Measurements from ENCODE around the gene BTRC.

The BTRC gene

GRCh38 chr10:101444058-101444898, 90.3 kb downstream of the BTRC start:
- no peak for DNase-seq (ENCODE audit: low read depth)

GRCh38 chr10:101446071-101446470, 92.1 kb downstream of the BTRC start:
- DNase-seq (ENCODE audit: low read depth): no peak

- no peak for DNase-seq (ENCODE audit: low read depth)
These were observed 93.0 kb downstream of the BTRC start for GRCh38 chr10:101446947-101447346.

- no peak for DNase-seq (ENCODE audit: low read depth)
These were observed 93.5 kb downstream of the BTRC start for GRCh38 chr10:101447477-101447876.

- DNase-seq (ENCODE audit: low read depth): no peak
These were observed 96.5 kb downstream of the BTRC start for GRCh38 chr10:101450277-101451080.

GRCh38 chr10:101451261-101451660, 97.3 kb downstream of the BTRC start:
- DNase-seq (ENCODE audit: low read depth): no peak

- DNase-seq (ENCODE audit: low read depth): no peak
These were observed 97.7 kb downstream of the BTRC start for GRCh38 chr10:101451667-101452069.

GRCh38 chr10:101452176-101452575, 98.2 kb downstream of the BTRC start:
- DNase-seq (ENCODE audit: low read depth): no peak

GRCh38 chr10:101452593-101452992, 98.6 kb downstream of the BTRC start:
- no peak for DNase-seq (ENCODE audit: low read depth)

GRCh38 chr10:101453318-101453717, 99.4 kb downstream of the BTRC start:
- DNase-seq (ENCODE audit: low read depth): no peak

GRCh38 chr10:101453791-101454718, 100.1 kb downstream of the BTRC start:
- no peak for DNase-seq (ENCODE audit: low read depth)

GRCh38 chr10:101458869-101459268, 104.9 kb downstream of the BTRC start:
- no peak for DNase-seq (ENCODE audit: low read depth)

GRCh38 chr10:101464082-101464481, 110.1 kb downstream of the BTRC start:
- no peak for DNase-seq (ENCODE audit: low read depth)

- DNase-seq (ENCODE audit: low read depth): no peak
These were observed 110.6 kb downstream of the BTRC start for GRCh38 chr10:101464599-101464998.

- DNase-seq (ENCODE audit: low read depth): no peak
These were observed 112.3 kb downstream of the BTRC start for GRCh38 chr10:101466016-101466912.

- DNase-seq (ENCODE audit: low read depth): no peak
These were observed 113.4 kb downstream of the BTRC start for GRCh38 chr10:101467286-101467770.

GRCh38 chr10:101468159-101468558, 114.2 kb downstream of the BTRC start:
- no peak for DNase-seq (ENCODE audit: low read depth)

GRCh38 chr10:101476383-101476782, 122.4 kb downstream of the BTRC start:
- DNase-seq (ENCODE audit: low read depth): no peak

- DNase-seq (ENCODE audit: low read depth): no peak
These were observed 125.0 kb downstream of the BTRC start for GRCh38 chr10:101478956-101479355.

- DNase-seq (ENCODE audit: low read depth): no peak
These were observed 127.3 kb downstream of the BTRC start for GRCh38 chr10:101481256-101481655.

GRCh38 chr10:101482568-101482967, 128.6 kb downstream of the BTRC start:
- no peak for DNase-seq (ENCODE audit: low read depth)

All from stimulated activated CD8-positive, alpha-beta memory T cell treated with anti-CD3 and anti-CD28 coated beads, Interleukin-15, amount 100 ng/mL, for 1 hour (primary cell).